IMR-90 (cell line): ENCODE results near the gene PCYOX1L.

ENCODE experiments used
- BHLHE40 ChIP-seq: fragments of 150-350 bp; IDR thresholded peaks from 2 replicates; pipeline ENCODE4 v1.6.1; 2016; ENCODE audit warnings: mild to moderate bottlenecking, low read depth, low read length
- CEBPB ChIP-seq: IDR thresholded peaks from 2 replicates; pipeline ENCODE4 v1.6.1; 2012; ENCODE audit warnings: low read depth, low read length, improper control_type of control experiment
- CHD1 ChIP-seq: IDR thresholded peaks from 2 replicates; pipeline ENCODE4 v1.6.1; 2012; ENCODE audit warnings: low read depth, low read length, improper control_type of control experiment
- CTCF ChIP-seq: conservative IDR thresholded peaks from 2 replicates; pipeline ENCODE4 v1.5.1; 2012; ENCODE audit warnings: mild to moderate bottlenecking, low read depth, low read length, improper control_type of control experiment
- FOS ChIP-seq: fragments of 150-350 bp; IDR thresholded peaks from 2 replicates; pipeline ENCODE4 v1.6.1; 2016; ENCODE audit warnings: low read depth, low read length
- MAFK ChIP-seq: IDR thresholded peaks from 2 replicates; pipeline ENCODE4 v1.6.1; 2012; ENCODE audit warnings: low read depth, low read length, improper control_type of control experiment
- MAZ ChIP-seq: IDR thresholded peaks from 2 replicates; pipeline ENCODE4 v1.6.1; 2012; ENCODE audit warnings: low read depth, mild to moderate bottlenecking, low read length, improper control_type of control experiment, moderate library complexity, borderline replicate concordance
- MXI1 ChIP-seq: IDR thresholded peaks from 2 replicates; pipeline ENCODE4 v1.6.1; 2012; ENCODE audit warnings: low read depth, mild to moderate bottlenecking, low read length, moderate library complexity, borderline replicate concordance
- NFE2L2 ChIP-seq: fragments of 150-350 bp; IDR thresholded peaks from 2 replicates; pipeline ENCODE4 v1.6.1; 2016; ENCODE audit warnings: low read depth, mild to moderate bottlenecking, low read length
- POLR2A ChIP-seq: IDR thresholded peaks from 2 replicates; pipeline ENCODE4 v1.6.1; 2012; ENCODE audit warnings: mild to moderate bottlenecking, low read depth, low read length
- RAD21 ChIP-seq: IDR thresholded peaks from 2 replicates; pipeline ENCODE4 v1.6.1; 2012; ENCODE audit warnings: low read length, improper control_type of control experiment
- RFX5 ChIP-seq: IDR thresholded peaks from 2 replicates; pipeline ENCODE4 v1.8.0; 2012; ENCODE audit warnings: low read depth, mild to moderate bottlenecking, low read length, moderate library complexity

GRCh38 chr5:149380466-149381121 lies 22.7 kb downstream of the PCYOX1L start:
- TF ChIP-seq POLR2A (no peak), CTCF (no peak), RAD21 (no peak), NFE2L2 (no peak), CHD1 (no peak), MXI1 (no peak), CEBPB (no peak), FOS (no peak), BHLHE40 (no peak), MAZ (no peak), MAFK (no peak), RFX5 (no peak)
